ES-I3 (cell line): ENCODE data around the gene CCNB1.
"Not testable (repeated sequence)": the region's sequence is repeated elsewhere in the genome, so short reads cannot be mapped to it uniquely, and the experiment has no call there.

ENCODE experiments used
- H3K36me3 ChIP-seq: 2 replicates; pipeline ENCODE4 v1.6.1; 2013; ENCODE audit warnings: mild to moderate bottlenecking, low read length, control low read depth, moderate library complexity; ENCODE audit not compliant: insufficient read depth
- H3K4me1 ChIP-seq: 2 replicates; pipeline ENCODE4 v1.6.1; 2013; ENCODE audit warnings: mild to moderate bottlenecking, control low read depth, low read length; ENCODE audit not compliant: insufficient read depth
- H3K9ac ChIP-seq: 2 replicates; pipeline ENCODE4 v1.6.1; 2013; ENCODE audit warnings: low read depth, mild to moderate bottlenecking, low read length, moderate library complexity
- H3K9me3 ChIP-seq: 2 replicates; pipeline ENCODE4 v1.6.1; 2013; ENCODE audit warnings: mild to moderate bottlenecking, low read length, moderate library complexity; ENCODE audit not compliant: control insufficient read depth, insufficient read depth

The CCNB1 gene

GRCh38 chr5:69209602-69210001 lies 42.7 kb downstream of the CCNB1 start:
- no peak overlapping the region for H3K9ac ChIP-seq
- no peaks in the 10 kb centered on the region for H3K4me1 ChIP-seq
- H3K9me3 ChIP-seq = no peaks in the 10 kb centered on the region
- H3K36me3 ChIP-seq = peaks cover 6% of the 10 kb centered on the region

GRCh38 chr5:69211200-69211599 lies 44.2 kb downstream of the CCNB1 start:
- H3K9me3 ChIP-seq = no peaks in the 10 kb centered on the region

GRCh38 chr5:69212022-69212421 lies 45.1 kb downstream of the CCNB1 start:
- no peaks in the 10 kb centered on the region for H3K9me3 ChIP-seq
- no peaks in the 10 kb centered on the region for H3K4me1 ChIP-seq
- no peak overlapping the region for H3K9ac ChIP-seq
- H3K36me3 ChIP-seq = peaks cover 6% of the 10 kb centered on the region

More at GRCh38 chr5:69211200-69211599, 44.2 kb downstream of the CCNB1 start:
- Histone ChIP-seq H3K36me3 (peaks cover 6% of the 10 kb centered on the region), H3K4me1 (no peaks in the 10 kb centered on the region), H3K9ac (no peak overlapping the region)

GRCh38 chr5:69213513-69214215 lies 46.7 kb downstream of the CCNB1 start:
- no peaks in the 10 kb centered on the region for H3K4me1 ChIP-seq
- H3K9ac ChIP-seq = no peak overlapping the region
- H3K9me3 ChIP-seq = no peaks in the 10 kb centered on the region
- peaks cover 6% of the 10 kb centered on the region for H3K36me3 ChIP-seq

GRCh38 chr5:69217151-69217511 lies 50.2 kb downstream of the CCNB1 start:
- H3K9me3 ChIP-seq = no peaks in the 10 kb centered on the region
- H3K9ac ChIP-seq = peak overlapping the region; percentile 100
- no peaks in the 10 kb centered on the region for H3K4me1 ChIP-seq
- H3K36me3 ChIP-seq = no peaks in the 10 kb centered on the region; the same call in 1 of the 2 replicates

- no peaks in the 10 kb centered on the region for H3K9me3 ChIP-seq
- H3K4me1 ChIP-seq = no peaks in the 10 kb centered on the region
- H3K9ac ChIP-seq = peak overlapping the region; percentile 100
- H3K36me3 ChIP-seq = no peaks in the 10 kb centered on the region; the same call in 1 of the 2 replicates
Measured at GRCh38 chr5:69217548-69218526, 50.9 kb downstream of the CCNB1 start.

GRCh38 chr5:69219939-69220338 lies 53.0 kb downstream of the CCNB1 start:
- H3K9me3 ChIP-seq = no peaks in the 10 kb centered on the region
- no peak overlapping the region for H3K9ac ChIP-seq
- no peaks in the 10 kb centered on the region for H3K36me3 ChIP-seq
- H3K4me1 ChIP-seq = no peaks in the 10 kb centered on the region

GRCh38 chr5:69220371-69220770 lies 53.4 kb downstream of the CCNB1 start:
- not testable (repeated sequence) for H3K4me1 ChIP-seq, H3K36me3 ChIP-seq, H3K9ac ChIP-seq, H3K9me3 ChIP-seq

- H3K9ac ChIP-seq, H3K9me3 ChIP-seq, H3K4me1 ChIP-seq, H3K36me3 ChIP-seq: not testable (repeated sequence)
Measured at GRCh38 chr5:69220833-69221232, 53.9 kb downstream of the CCNB1 start.

GRCh38 chr5:69224520-69224919 lies 57.6 kb downstream of the CCNB1 start:
- H3K9me3 ChIP-seq = no peaks in the 10 kb centered on the region
- H3K36me3 ChIP-seq = no peaks in the 10 kb centered on the region
- H3K4me1 ChIP-seq = no peaks in the 10 kb centered on the region
- H3K9ac ChIP-seq = no peak overlapping the region

- Histone ChIP-seq H3K4me1 (no peaks in the 10 kb centered on the region), H3K9ac (no peak overlapping the region), H3K9me3 (no peaks in the 10 kb centered on the region), H3K36me3 (no peaks in the 10 kb centered on the region)
Measured at GRCh38 chr5:69225860-69226259, 58.9 kb downstream of the CCNB1 start.
